ENCODE data around the gene NRF1.
"Not testable (repeated sequence)": the region's sequence is repeated elsewhere in the genome, so short reads cannot be mapped to it uniquely, and the experiment has no call there.

NRF1 gene

GRCh38 chr7:129571201-129571600, 40.3 kb upstream of the NRF1 start:
- DNase-seq (ENCODE audit: low read depth in 2 of 2) = no peak
- H3K4me3 ChIP-seq (replicated peaks in 1 of 2; ENCODE audit: low read depth in 2 of 2, low read length in 2 of 2) = no peak overlapping the region
- TF ChIP-seq CTCF (IDR thresholded peaks at IDR 0.05; ENCODE audit: low read depth, low read length) = no peak

- DNase-seq (ENCODE audit: low read depth in 2 of 2) = no peak
- no peak for TF ChIP-seq CTCF (IDR thresholded peaks at IDR 0.05; ENCODE audit: low read depth, low read length)
- no peak overlapping the region for H3K4me3 ChIP-seq (replicated peaks in 1 of 2; ENCODE audit: low read depth in 2 of 2, low read length in 2 of 2)
Observed at GRCh38 chr7:129572205-129572604, 39.3 kb upstream of the NRF1 start.

GRCh38 chr7:129574487-129574886, 37.0 kb upstream of the NRF1 start:
- H3K4me3 ChIP-seq (replicated peaks in 1 of 2; ENCODE audit: low read depth in 2 of 2, low read length in 2 of 2) = no peak overlapping the region
- peak; percentile 85 to 93 for DNase-seq (ENCODE audit: low read depth in 2 of 2)
- no peak for TF ChIP-seq CTCF (IDR thresholded peaks at IDR 0.05; ENCODE audit: low read depth, low read length)

- no peak for TF ChIP-seq CTCF (IDR thresholded peaks at IDR 0.05; ENCODE audit: low read depth, low read length)
- no peak overlapping the region for H3K4me3 ChIP-seq (replicated peaks in 1 of 2; ENCODE audit: low read depth in 2 of 2, low read length in 2 of 2)
- no peak for DNase-seq (ENCODE audit: low read depth in 2 of 2)
Observed at GRCh38 chr7:129575699-129576098, 35.8 kb upstream of the NRF1 start.

- H3K4me3 ChIP-seq (replicated peaks in 1 of 2; ENCODE audit: low read depth in 2 of 2, low read length in 2 of 2) = no peak overlapping the region
- no peak for TF ChIP-seq CTCF (IDR thresholded peaks at IDR 0.05; ENCODE audit: low read depth, low read length)
- DNase-seq (ENCODE audit: low read depth in 2 of 2) = no peak
Observed at GRCh38 chr7:129576138-129576537, 35.4 kb upstream of the NRF1 start.

GRCh38 chr7:129578829-129579228, 32.7 kb upstream of the NRF1 start:
- no peak overlapping the region for H3K4me3 ChIP-seq (replicated peaks in 1 of 2; ENCODE audit: low read depth in 2 of 2, low read length in 2 of 2)
- no peak for TF ChIP-seq CTCF (IDR thresholded peaks at IDR 0.05; ENCODE audit: low read depth, low read length)
- no peak for DNase-seq (ENCODE audit: low read depth in 2 of 2)

- DNase-seq (ENCODE audit: low read depth in 2 of 2); H3K4me3 ChIP-seq (replicated peaks in 1 of 2; ENCODE audit: low read depth in 2 of 2, low read length in 2 of 2): not testable (repeated sequence)
Observed at GRCh38 chr7:129586179-129586578, 25.3 kb upstream of the NRF1 start.
